SU-DHL-6 (cell line): ENCODE measurements around the gene MINDY4B.

Experiments
- H2AFZ ChIP-seq: fragments of 200-600 bp; sonication (generic); 2 replicates; pipeline ENCODE4 v1.6.1; 2014; ENCODE audit warnings: low read depth, mild to moderate bottlenecking, moderate library complexity, mixed read lengths, antibody characterized with exemption, low read length; ENCODE audit not compliant: severe bottlenecking
- H3F3A ChIP-seq: fragments of 200-600 bp; shearing (Covaris generic); 2 replicates; pipeline ENCODE4 v1.6.0; 2016; ENCODE audit warnings: antibody characterized with exemption, mild to moderate bottlenecking; ENCODE audit not compliant: insufficient read depth
- H3K27ac ChIP-seq: fragments of 200-600 bp; sonication (generic); 2 replicates; pipeline ENCODE4 v1.5.1; 2016; ENCODE audit warnings: low read depth, mild to moderate bottlenecking, low read length, moderate library complexity, mixed read lengths
- H3K27me3 ChIP-seq: fragments of 200-600 bp; sonication (generic), shearing (Covaris generic); 2 replicates; pipeline ENCODE4 v1.6.0; 2014; ENCODE audit warnings: mild to moderate bottlenecking, low read length
- H3K36me3 ChIP-seq: fragments of 200-600 bp; sonication (generic); 2 replicates; pipeline ENCODE4 v1.6.1; 2014; ENCODE audit warnings: mild to moderate bottlenecking, low read length, mixed read lengths
- H3K4me2 ChIP-seq: fragments of 300-600, 200-600 bp; shearing (Covaris generic), sonication (generic); 2 replicates; pipeline ENCODE4 v1.6.0; 2014; ENCODE audit warnings: low read length, low read depth, mild to moderate bottlenecking; ENCODE audit not compliant: poor library complexity, severe bottlenecking
- H3K4me3 ChIP-seq: fragments of 200-600 bp; sonication (generic); 2 replicates; pipeline ENCODE4 v1.5.1; 2014; ENCODE audit warnings: antibody characterized with exemption, low read length, mild to moderate bottlenecking, mixed read lengths; ENCODE audit not compliant: insufficient read depth, poor library complexity, severe bottlenecking
- H3K79me2 ChIP-seq: fragments of 200-600 bp; sonication (generic); 2 replicates; pipeline ENCODE4 v1.6.1; 2014; ENCODE audit warnings: mild to moderate bottlenecking, low read length, moderate library complexity; ENCODE audit not compliant: insufficient read depth
- H3K9ac ChIP-seq: fragments of 200-600 bp; sonication (generic); 2 replicates; pipeline ENCODE4 v1.7.0; 2014; ENCODE audit warnings: mild to moderate bottlenecking, low read length
- H3K9me2 ChIP-seq: fragments of 200-600 bp; sonication (generic); replicated peaks from 2 replicates; pipeline ENCODE4 v1.6.1; 2014; ENCODE audit warnings: low read length; ENCODE audit not compliant: insufficient read depth
- H3K9me3 ChIP-seq: fragments of 200-600 bp; sonication (generic); 2 replicates; pipeline ENCODE4 v1.6.1; 2014; ENCODE audit warnings: low read length, mixed read lengths; ENCODE audit not compliant: insufficient read depth
- H4K20me1 ChIP-seq: fragments of 200-600 bp; sonication (generic); 2 replicates; pipeline ENCODE4 v1.6.1; 2014; ENCODE audit warnings: low read depth, mild to moderate bottlenecking, antibody characterized with exemption, low read length, moderate library complexity, mixed read lengths
- CTCF ChIP-seq: fragments of 200-600 bp; sonication (generic); IDR thresholded peaks from one replicate; pipeline ENCODE4 v1.5.1; 2017; ENCODE audit warnings: antibody characterized with exemption, mild to moderate bottlenecking, low read length, moderate library complexity; ENCODE audit not compliant: insufficient read depth, poor library complexity, severe bottlenecking
- EZH2phosphoT487 ChIP-seq: fragments of 200-600 bp; sonication (generic), shearing (Covaris generic); conservative IDR thresholded peaks from 2 replicates; pipeline ENCODE4 v1.6.1; 2018; ENCODE audit warnings: mild to moderate bottlenecking, antibody characterized with exemption, low read length, moderate library complexity, mixed read lengths

MINDY4B gene

GRCh38 chr3:150921209-150921608 lies 16.0 kb upstream of the MINDY4B start:
- TF ChIP-seq CTCF: no peak
- no peak for TF ChIP-seq EZH2phosphoT487
- Histone ChIP-seq H3K4me2 (no peak overlapping the region), H3K9ac (no peak overlapping the region), H3K79me2 (no peaks in the 10 kb centered on the region), H4K20me1 (no peaks in the 10 kb centered on the region), H3K36me3 (no peaks in the 10 kb centered on the region), H3K9me3 (no peaks in the 10 kb centered on the region), H3K9me2 (no peaks in the 10 kb centered on the region), H3K27ac (no peak overlapping the region), H3K27me3 (no peaks in the 10 kb centered on the region), H3F3A (no peaks in the 10 kb centered on the region), H3K4me3 (no peak overlapping the region), H2AFZ (no peak overlapping the region)

GRCh38 chr3:150920236-150920635 lies 15.0 kb upstream of the MINDY4B start:
- Histone ChIP-seq H3K79me2 (no peaks in the 10 kb centered on the region), H3K4me2 (no peak overlapping the region), H3K27ac (no peak overlapping the region), H4K20me1 (no peaks in the 10 kb centered on the region), H3F3A (no peaks in the 10 kb centered on the region), H3K9me3 (no peaks in the 10 kb centered on the region), H2AFZ (no peak overlapping the region), H3K9ac (no peak overlapping the region), H3K27me3 (no peaks in the 10 kb centered on the region), H3K4me3 (no peak overlapping the region), H3K36me3 (no peaks in the 10 kb centered on the region), H3K9me2 (no peaks in the 10 kb centered on the region)
- TF ChIP-seq EZH2phosphoT487: no peak
- TF ChIP-seq CTCF: no peak

DNA sequence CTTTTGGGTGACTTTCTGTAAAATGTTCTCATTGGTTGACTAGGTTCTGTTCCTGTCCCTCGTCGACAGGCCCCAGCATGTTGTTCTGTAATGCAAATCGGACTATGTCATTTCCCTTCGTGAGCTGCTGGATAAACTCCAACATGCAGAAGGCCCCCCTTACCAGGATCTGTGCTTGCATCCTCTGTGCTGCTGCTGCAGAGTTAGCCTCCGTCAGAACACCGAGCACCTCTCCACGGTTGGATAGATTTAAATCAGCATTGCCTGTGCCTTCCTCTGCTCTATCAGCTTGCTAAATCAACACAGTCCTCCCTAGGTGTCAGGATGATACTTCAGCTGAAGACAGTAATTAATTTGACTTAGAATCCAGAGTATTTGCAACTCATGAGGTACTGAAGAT lies 12.7 kb upstream of the MINDY4B start:
- H3K4me2 ChIP-seq: no peak overlapping the region
- H2AFZ ChIP-seq: no peak overlapping the region
- TF ChIP-seq CTCF (no peak), EZH2phosphoT487 (no peak)
- H3F3A ChIP-seq: no peaks in the 10 kb centered on the region
- no peak overlapping the region for H3K9ac ChIP-seq
- H3K27ac ChIP-seq: no peak overlapping the region
- no peak overlapping the region for H3K4me3 ChIP-seq
- no peaks in the 10 kb centered on the region for H3K27me3 ChIP-seq
- no peaks in the 10 kb centered on the region for H4K20me1 ChIP-seq
- H3K9me2 ChIP-seq: no peaks in the 10 kb centered on the region
- no peaks in the 10 kb centered on the region for H3K36me3 ChIP-seq
- no peaks in the 10 kb centered on the region for H3K79me2 ChIP-seq
- H3K9me3 ChIP-seq: no peaks in the 10 kb centered on the region
